ENCODE data around the gene ATP5PF. TPM values are rescaled to one million over a fixed set of nuclear protein-coding genes. Genes with fewer than 3 reads are reported as not detected.

The ATP5PF gene
- total and polyA plus RNA-seq, 10 of the 15 experiments (the other 5 are each of a cell fraction or from before 2014, with no cell fraction given) = 103 to 1,604 (median 487) TPM

DNA sequence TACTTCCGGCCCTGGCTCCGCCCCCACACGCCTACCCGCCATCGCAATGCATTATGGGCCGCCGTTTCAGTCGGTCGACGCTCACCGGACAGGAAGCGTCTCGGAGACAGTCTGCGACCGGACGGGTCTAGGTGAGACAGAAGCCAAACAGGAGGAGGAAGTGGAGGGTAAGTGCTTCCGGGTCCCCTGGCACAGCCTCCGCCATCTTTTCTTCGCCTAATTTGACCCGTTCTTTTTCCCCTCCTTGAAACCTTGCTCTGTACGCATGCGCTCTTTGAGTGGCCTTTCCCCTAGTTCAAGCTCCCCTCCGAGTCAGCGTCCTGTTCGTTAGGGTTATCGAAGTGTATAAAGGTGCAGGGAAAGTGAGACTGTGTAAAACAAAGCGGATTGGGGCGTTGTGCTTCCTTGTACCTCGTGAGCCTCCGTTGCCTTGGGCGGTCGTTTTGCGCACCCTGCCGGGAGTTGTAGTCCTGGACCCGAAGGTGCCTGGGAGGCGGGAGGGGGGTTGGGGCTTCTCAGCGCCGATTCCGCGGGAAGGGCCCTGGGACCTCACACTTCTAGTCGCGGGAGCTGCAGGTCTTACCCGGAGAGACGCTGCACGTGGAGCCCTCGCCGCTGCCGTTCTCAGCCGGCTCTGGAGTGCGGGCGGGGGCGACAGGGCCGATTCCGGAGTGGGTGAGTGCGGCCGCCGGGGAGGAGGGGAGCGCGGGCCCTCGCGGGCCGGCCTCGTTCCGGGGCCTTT, at the start of gene ATP5PF, which contains the start of gene GABPA (continued):
- no peak for TF ChIP-seq CHD1 (IDR thresholded peaks at IDR 0.05; ENCODE audit: low read depth, low read length)
- TF ChIP-seq SMAD1 (IDR thresholded peaks at IDR 0.05; ENCODE audit: low read depth, partially characterized antibody) = no peak
- TF ChIP-seq NFXL1 (IDR thresholded peaks at IDR 0.05; ENCODE audit: borderline replicate concordance) = no peak
- TF ChIP-seq RAD51 (IDR thresholded peaks at IDR 0.05) = peak; percentile 36; the same call in 1 of the 2 replicates
- no peak; the same call in 1 of the 2 replicates for TF ChIP-seq WRNIP1 (IDR thresholded peaks at IDR 0.05; ENCODE audit: borderline replicate concordance, low read depth, low read length)
- peak; percentile 66; the same call in 1 of the 2 replicates for TF ChIP-seq PAX5 (IDR thresholded peaks at IDR 0.05; ENCODE audit: borderline replicate concordance, low read depth, low read length)
- TF ChIP-seq NR2C1 (IDR thresholded peaks at IDR 0.05) = peak; percentile 99
- TF ChIP-seq BCL11A (IDR thresholded peaks at IDR 0.05; ENCODE audit: low read depth, low read length) = 0 out of 2 replicates have a peak, but pooled peaks have one; percentile 33
- TF ChIP-seq, protein P1, sequence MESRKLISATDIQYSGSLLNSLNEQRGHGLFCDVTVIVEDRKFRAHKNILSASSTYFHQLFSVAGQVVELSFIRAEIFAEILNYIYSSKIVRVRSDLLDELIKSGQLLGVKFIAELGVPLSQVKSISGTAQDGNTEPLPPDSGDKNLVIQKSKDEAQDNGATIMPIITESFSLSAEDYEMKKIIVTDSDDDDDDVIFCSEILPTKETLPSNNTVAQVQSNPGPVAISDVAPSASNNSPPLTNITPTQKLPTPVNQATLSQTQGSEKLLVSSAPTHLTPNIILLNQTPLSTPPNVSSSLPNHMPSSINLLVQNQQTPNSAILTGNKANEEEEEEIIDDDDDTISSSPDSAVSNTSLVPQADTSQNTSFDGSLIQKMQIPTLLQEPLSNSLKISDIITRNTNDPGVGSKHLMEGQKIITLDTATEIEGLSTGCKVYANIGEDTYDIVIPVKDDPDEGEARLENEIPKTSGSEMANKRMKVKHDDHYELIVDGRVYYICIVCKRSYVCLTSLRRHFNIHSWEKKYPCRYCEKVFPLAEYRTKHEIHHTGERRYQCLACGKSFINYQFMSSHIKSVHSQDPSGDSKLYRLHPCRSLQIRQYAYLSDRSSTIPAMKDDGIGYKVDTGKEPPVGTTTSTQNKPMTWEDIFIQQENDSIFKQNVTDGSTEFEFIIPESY (IDR thresholded peaks at IDR 0.05) = no peak
- no peak for TF ChIP-seq SUZ12 (IDR thresholded peaks at IDR 0.05; ENCODE audit: unreplicated experiment)
- TF ChIP-seq MYB (IDR thresholded peaks at IDR 0.05; ENCODE audit: borderline replicate concordance, low read depth, low read length) = peak; percentile 63; the same call in 1 of the 2 replicates
- TF ChIP-seq, protein P2, sequence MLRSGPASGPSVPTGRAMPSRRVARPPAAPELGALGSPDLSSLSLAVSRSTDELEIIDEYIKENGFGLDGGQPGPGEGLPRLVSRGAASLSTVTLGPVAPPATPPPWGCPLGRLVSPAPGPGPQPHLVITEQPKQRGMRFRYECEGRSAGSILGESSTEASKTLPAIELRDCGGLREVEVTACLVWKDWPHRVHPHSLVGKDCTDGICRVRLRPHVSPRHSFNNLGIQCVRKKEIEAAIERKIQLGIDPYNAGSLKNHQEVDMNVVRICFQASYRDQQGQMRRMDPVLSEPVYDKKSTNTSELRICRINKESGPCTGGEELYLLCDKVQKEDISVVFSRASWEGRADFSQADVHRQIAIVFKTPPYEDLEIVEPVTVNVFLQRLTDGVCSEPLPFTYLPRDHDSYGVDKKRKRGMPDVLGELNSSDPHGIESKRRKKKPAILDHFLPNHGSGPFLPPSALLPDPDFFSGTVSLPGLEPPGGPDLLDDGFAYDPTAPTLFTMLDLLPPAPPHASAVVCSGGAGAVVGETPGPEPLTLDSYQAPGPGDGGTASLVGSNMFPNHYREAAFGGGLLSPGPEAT (IDR thresholded peaks at IDR 0.05; ENCODE audit: low read depth) = peak; percentile 94
- peak; percentile 74; the same call in 1 of the 2 replicates for TF ChIP-seq STAT1 (conservative IDR thresholded peaks at IDR 0.05)
- TF ChIP-seq, protein P3, sequence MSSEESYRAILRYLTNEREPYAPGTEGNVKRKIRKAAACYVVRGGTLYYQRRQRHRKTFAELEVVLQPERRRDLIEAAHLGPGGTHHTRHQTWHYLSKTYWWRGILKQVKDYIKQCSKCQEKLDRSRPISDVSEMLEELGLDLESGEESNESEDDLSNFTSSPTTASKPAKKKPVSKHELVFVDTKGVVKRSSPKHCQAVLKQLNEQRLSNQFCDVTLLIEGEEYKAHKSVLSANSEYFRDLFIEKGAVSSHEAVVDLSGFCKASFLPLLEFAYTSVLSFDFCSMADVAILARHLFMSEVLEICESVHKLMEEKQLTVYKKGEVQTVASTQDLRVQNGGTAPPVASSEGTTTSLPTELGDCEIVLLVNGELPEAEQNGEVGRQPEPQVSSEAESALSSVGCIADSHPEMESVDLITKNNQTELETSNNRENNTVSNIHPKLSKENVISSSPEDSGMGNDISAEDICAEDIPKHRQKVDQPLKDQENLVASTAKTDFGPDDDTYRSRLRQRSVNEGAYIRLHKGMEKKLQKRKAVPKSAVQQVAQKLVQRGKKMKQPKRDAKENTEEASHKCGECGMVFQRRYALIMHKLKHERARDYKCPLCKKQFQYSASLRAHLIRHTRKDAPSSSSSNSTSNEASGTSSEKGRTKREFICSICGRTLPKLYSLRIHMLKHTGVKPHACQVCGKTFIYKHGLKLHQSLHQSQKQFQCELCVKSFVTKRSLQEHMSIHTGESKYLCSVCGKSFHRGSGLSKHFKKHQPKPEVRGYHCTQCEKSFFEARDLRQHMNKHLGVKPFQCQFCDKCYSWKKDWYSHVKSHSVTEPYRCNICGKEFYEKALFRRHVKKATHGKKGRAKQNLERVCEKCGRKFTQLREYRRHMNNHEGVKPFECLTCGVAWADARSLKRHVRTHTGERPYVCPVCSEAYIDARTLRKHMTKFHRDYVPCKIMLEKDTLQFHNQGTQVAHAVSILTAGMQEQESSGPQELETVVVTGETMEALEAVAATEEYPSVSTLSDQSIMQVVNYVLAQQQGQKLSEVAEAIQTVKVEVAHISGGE (CRISPR knock-in tag; IDR thresholded peaks at IDR 0.05) = peak; percentile 88
- TF ChIP-seq MYC (IDR thresholded peaks at IDR 0.05; ENCODE audit: insufficient read depth, insufficient read length, insufficient replicate concordance, low read length, severe bottlenecking) = peak; percentile 53
- no peak for TF ChIP-seq BCLAF1 (IDR thresholded peaks at IDR 0.05)
- TF ChIP-seq EZH2 (IDR thresholded peaks at IDR 0.05; ENCODE audit: borderline replicate concordance, control insufficient read depth, low read depth, low read length) = no peak
